22Rv1 (cell line): ENCODE data around the gene SOS1.

ENCODE experiments used
- ZFX ChIP-seq: fragments of 450-650 bp; IDR thresholded peaks from 2 replicates; pipeline ENCODE4 v1.6.1; 2017; ENCODE audit warnings: antibody characterized with exemption, borderline replicate concordance
- TF ChIP-seq, protein P1 (sequence below): fragments of 450-650 bp; IDR thresholded peaks from 2 replicates; pipeline ENCODE4 v1.5.1; 2017; ENCODE audit warnings: mild to moderate bottlenecking

DNA sequence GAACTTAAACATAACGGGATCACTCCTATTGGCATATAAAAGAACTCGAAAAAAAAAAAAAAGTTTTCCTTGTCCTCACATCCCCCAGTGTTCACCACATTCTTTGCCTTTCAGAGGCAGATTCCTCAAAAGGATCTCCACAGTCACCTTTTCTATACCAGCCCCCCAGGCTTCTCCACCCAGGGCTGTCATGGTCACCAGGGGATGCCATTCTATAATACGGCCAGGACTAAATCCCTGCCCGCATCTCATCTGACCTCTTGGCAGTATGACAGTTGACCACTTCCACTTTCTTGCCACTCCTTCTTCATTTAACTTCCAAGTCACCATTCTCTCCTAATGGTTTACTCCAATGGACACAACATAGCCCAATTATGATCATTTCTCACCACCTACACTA lies 29.3 kb downstream of the SOS1 start:
- TF ChIP-seq, protein P1, sequence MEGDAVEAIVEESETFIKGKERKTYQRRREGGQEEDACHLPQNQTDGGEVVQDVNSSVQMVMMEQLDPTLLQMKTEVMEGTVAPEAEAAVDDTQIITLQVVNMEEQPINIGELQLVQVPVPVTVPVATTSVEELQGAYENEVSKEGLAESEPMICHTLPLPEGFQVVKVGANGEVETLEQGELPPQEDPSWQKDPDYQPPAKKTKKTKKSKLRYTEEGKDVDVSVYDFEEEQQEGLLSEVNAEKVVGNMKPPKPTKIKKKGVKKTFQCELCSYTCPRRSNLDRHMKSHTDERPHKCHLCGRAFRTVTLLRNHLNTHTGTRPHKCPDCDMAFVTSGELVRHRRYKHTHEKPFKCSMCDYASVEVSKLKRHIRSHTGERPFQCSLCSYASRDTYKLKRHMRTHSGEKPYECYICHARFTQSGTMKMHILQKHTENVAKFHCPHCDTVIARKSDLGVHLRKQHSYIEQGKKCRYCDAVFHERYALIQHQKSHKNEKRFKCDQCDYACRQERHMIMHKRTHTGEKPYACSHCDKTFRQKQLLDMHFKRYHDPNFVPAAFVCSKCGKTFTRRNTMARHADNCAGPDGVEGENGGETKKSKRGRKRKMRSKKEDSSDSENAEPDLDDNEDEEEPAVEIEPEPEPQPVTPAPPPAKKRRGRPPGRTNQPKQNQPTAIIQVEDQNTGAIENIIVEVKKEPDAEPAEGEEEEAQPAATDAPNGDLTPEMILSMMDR = no peak
- no peak for TF ChIP-seq ZFX
